Mesendoderm (in vitro differentiated cells): Measurements from ENCODE around the gene ALDH3A1.

Source experiments
- DNase-seq: peaks from one replicate; pipeline ENCODE4 v3.0.0; 2013
- H2AK5ac ChIP-seq: 2 replicates; pipeline ENCODE4 v1.6.1; 2013; ENCODE audit warnings: low read length, inconsistent platforms
- H2BK120ac ChIP-seq: 2 replicates; pipeline ENCODE4 v1.6.1; 2013; ENCODE audit warnings: low read depth, mild to moderate bottlenecking, low read length, moderate library complexity, mixed read lengths
- H2BK15ac ChIP-seq: replicated peaks from 2 replicates; pipeline ENCODE4 v1.6.1; 2013; ENCODE audit warnings: low read depth, mild to moderate bottlenecking, moderate library complexity
- H2BK5ac ChIP-seq: 2 replicates; pipeline ENCODE4 v1.6.1; 2013; ENCODE audit warnings: low read length, inconsistent platforms
- H3K18ac ChIP-seq: 2 replicates; pipeline ENCODE4 v1.6.1; 2013; ENCODE audit warnings: mild to moderate bottlenecking, low read length, mixed read lengths
- H3K23ac ChIP-seq: one replicate; pipeline ENCODE4 v1.6.1; 2013; ENCODE audit warnings: low read length
- H3K27ac ChIP-seq: 2 replicates; pipeline ENCODE4 v1.5.1; 2013; ENCODE audit warnings: low read depth, mild to moderate bottlenecking, inconsistent platforms, low read length, moderate library complexity
- H3K27me3 ChIP-seq: 2 replicates; pipeline ENCODE4 v1.6.1; 2013; ENCODE audit warnings: low read length, control low read depth, mild to moderate bottlenecking, inconsistent platforms; ENCODE audit not compliant: insufficient read depth, poor library complexity
- H3K36me3 ChIP-seq: 2 replicates; pipeline ENCODE4 v1.6.1; 2013; ENCODE audit warnings: low read length, inconsistent platforms; ENCODE audit not compliant: control insufficient read depth, insufficient read depth
- H3K4ac ChIP-seq: one replicate; pipeline ENCODE4 v1.6.1; 2013; ENCODE audit warnings: low read depth, mild to moderate bottlenecking, low read length, moderate library complexity
- H3K4me1 ChIP-seq: 2 replicates; pipeline ENCODE4 v1.6.1; 2013; ENCODE audit warnings: low read depth, low read length, inconsistent platforms; ENCODE audit not compliant: control insufficient read depth
- H3K4me2 ChIP-seq: 2 replicates; pipeline ENCODE4 v1.6.1; 2013; ENCODE audit warnings: low read length
- H3K4me3 ChIP-seq: 2 replicates; pipeline ENCODE4 v1.5.1; 2013; ENCODE audit warnings: mild to moderate bottlenecking, low read length
- H3K56ac ChIP-seq: one replicate; pipeline ENCODE4 v1.6.1; 2013; ENCODE audit warnings: low read length
- H3K79me1 ChIP-seq: 2 replicates; pipeline ENCODE4 v1.6.1; 2013; ENCODE audit warnings: low read length, inconsistent platforms
- H3K79me2 ChIP-seq: 2 replicates; pipeline ENCODE4 v1.6.1; 2013; ENCODE audit warnings: mild to moderate bottlenecking, low read length; ENCODE audit not compliant: control insufficient read depth, insufficient read depth
- H3K9ac ChIP-seq: 2 replicates; pipeline ENCODE4 v1.6.1; 2013; ENCODE audit warnings: low read length, inconsistent platforms
- H4K5ac ChIP-seq: one replicate; pipeline ENCODE4 v1.6.1; 2013; ENCODE audit warnings: low read length
- H4K8ac ChIP-seq: one replicate; pipeline ENCODE4 v1.6.1; 2013; ENCODE audit warnings: low read depth, mild to moderate bottlenecking, control low read depth, low read length, moderate library complexity
- WGBS: extraction: QIAGEN DNeasy Blood & Tissue Kit; methylation state at CpG from one replicate; pipeline ENCODE4 v1.1.7; 2013; ENCODE audit warnings: low lambda C conversion rate, missing lambda C conversion rate; ENCODE audit not compliant: insufficient coverage; ENCODE audit errors: extremely low coverage; 5-methylcytosine and 5-hydroxymethylcytosine counted together

ALDH3A1 gene

DNA sequence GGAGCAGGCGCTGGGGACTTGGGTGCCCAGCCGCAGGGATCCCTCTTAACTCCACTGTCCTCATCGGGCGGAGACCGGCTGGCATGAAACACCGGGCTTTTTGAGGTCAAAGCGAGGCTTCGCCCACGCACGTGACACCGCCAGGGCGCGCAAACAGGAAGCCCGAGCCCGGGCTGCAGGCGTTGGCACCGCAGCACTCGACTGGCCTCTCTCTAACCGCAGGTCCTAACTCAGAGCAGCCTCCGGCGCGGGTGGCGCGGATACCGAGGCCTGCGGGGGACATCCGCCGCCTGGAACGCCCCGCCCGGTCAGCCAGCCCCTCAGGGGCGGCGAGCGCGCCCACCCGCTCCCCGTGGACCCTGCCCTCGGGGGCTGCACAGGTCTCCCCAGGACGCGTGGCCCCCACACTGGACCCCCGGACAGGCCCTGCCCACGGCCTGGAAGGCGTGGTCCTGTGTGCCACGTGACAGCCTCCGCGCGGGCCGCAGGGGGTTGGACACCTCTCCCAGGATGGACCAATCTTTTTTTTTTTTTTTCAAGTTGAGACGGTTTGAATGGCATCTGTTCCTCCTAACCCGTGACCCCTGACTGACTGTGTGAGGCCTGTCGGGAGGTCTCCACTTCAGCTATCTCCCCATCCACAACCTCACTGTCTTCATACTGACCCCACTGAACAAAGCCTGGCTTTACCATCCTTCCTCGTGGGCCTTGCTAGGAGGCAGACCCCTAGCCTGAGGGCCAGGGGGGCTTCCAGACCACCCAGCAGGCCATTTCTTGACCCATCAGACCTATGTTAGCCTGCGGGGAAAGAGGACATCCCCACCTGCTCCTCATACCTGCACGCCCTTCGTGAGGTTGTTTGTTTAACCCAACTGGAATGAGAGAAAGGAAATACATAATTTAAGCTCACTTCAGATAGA lies 23.3 kb downstream of the ALDH3A1 start:
- H2BK120ac ChIP-seq = no peak overlapping the region
- H2AK5ac ChIP-seq = no peak overlapping the region
- no peak overlapping the region for H3K23ac ChIP-seq
- no peaks in the 10 kb centered on the region for H3K79me2 ChIP-seq
- no peaks in the 10 kb centered on the region for H3K79me1 ChIP-seq
- no peak overlapping the region for H3K4me2 ChIP-seq
- no peak overlapping the region for H2BK5ac ChIP-seq
- H3K56ac ChIP-seq = no peak overlapping the region
- no peak overlapping the region for H2BK15ac ChIP-seq
- no CpG with 5 or more reads among the region's 55 CpGs for WGBS
- no peak overlapping the region for H3K4me3 ChIP-seq
- H3K9ac ChIP-seq = no peak overlapping the region
- H3K27ac ChIP-seq = no peak overlapping the region
- no peaks in the 10 kb centered on the region for H3K4me1 ChIP-seq
- H3K36me3 ChIP-seq = no peaks in the 10 kb centered on the region
- H4K5ac ChIP-seq = no peak overlapping the region
- H4K8ac ChIP-seq = no peak overlapping the region
- H3K4ac ChIP-seq = no peak overlapping the region
- H3K27me3 ChIP-seq = no peaks in the 10 kb centered on the region
- DNase-seq = no peak
- H3K18ac ChIP-seq = no peak overlapping the region

DNA sequence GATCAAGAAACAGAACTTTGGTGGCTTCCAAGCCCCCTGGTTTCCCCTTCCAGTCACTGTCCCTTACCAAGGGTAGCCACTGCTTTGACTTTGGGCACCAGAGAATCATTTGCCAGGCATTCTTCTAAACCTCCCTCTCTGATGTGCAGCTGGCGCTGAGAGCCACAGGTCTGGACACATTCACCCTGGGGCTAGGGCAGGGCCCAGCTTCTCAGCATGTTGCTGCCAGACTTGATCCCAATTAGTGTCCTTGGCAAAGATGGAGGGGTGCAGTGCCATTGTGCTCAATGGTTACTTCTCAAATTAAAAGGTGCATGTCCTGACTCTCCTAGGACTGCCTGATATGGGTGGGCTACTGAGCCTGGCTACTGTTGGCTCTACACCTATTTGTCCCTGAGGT lies 24.1 kb downstream of the ALDH3A1 start:
- Histone ChIP-seq H3K9ac (no peak overlapping the region), H2AK5ac (no peak overlapping the region), H3K27me3 (no peaks in the 10 kb centered on the region), H3K79me1 (no peaks in the 10 kb centered on the region), H4K5ac (no peak overlapping the region), H3K18ac (no peak overlapping the region), H3K27ac (no peak overlapping the region), H3K23ac (no peak overlapping the region), H2BK15ac (no peak overlapping the region), H3K4me1 (no peaks in the 10 kb centered on the region), H3K4me3 (no peak overlapping the region), H3K56ac (no peak overlapping the region), H2BK120ac (no peak overlapping the region), H2BK5ac (no peak overlapping the region), H3K4me2 (no peak overlapping the region), H4K8ac (no peak overlapping the region), H3K36me3 (no peaks in the 10 kb centered on the region), H3K79me2 (no peaks in the 10 kb centered on the region), H3K4ac (no peak overlapping the region)
- DNase-seq = no peak
- no CpG with 5 or more reads among the region's 1 CpG for WGBS

DNA sequence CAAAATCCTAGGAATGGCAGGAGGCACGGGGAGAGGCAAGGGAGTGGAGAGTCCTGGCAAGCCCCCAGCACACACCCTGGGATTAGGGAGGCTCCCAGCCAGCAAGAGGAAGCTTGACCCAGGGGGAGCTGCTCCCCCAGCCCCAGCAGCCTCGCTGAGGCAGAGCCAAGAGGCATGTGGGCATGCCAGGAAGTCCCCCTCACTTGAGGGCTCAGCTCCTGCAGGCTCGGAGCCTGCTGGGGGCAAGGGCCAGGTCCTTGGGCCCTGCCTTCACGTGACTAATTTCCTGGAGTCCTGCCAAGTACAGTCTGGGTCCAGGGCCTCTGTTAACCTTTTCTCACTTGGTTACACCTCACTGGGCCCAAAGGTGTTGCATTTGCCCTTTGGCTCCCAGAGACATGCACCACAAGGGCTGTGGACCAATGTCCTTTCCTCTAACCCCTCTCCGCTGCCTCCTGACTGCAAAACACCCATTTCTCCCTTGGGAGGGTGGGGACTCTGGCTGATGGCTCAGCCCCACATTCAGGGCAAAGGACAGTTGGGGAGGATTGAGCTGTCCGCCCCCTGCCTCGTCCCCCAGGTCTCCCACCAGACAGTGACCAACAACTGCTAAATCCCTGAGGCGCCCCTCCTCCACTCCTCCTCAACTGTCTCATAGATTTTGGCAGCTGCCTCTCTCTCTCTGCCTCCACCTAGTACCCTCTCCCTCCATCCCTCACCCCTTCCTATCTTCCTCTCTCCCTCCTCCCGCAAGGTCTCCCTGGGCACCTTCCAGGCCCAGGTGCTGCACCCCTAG lies 27.3 kb downstream of the ALDH3A1 start:
- WGBS = no CpG with 5 or more reads among the region's 9 CpGs
- H3K27ac ChIP-seq = no peak overlapping the region

DNA sequence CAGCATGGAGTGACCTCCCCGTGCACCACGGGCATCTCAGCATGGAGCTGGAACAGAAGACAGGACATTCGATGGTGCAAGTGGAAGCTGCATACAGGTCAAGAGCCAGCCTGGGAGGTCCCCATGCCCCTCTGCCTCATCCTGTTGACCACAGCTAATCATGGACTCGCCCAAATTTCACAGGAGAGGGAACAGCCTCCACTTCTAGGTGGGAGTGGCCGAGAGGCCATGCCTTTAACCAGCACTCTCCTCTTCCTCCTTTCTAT lies 28.0 kb downstream of the ALDH3A1 start:
- H4K8ac ChIP-seq = no peak overlapping the region
- H2AK5ac ChIP-seq = no peak overlapping the region
- WGBS = no CpG with 5 or more reads among the region's 5 CpGs
- no peak overlapping the region for H3K23ac ChIP-seq
- no peak overlapping the region for H3K9ac ChIP-seq
- no peaks in the 10 kb centered on the region for H3K79me2 ChIP-seq
- H3K18ac ChIP-seq = no peak overlapping the region
- DNase-seq = no peak
- no peaks in the 10 kb centered on the region for H3K36me3 ChIP-seq
- no peaks in the 10 kb centered on the region for H3K27me3 ChIP-seq
- H3K4me2 ChIP-seq = no peak overlapping the region
- no peaks in the 10 kb centered on the region for H3K79me1 ChIP-seq
- no peak overlapping the region for H2BK120ac ChIP-seq
- H3K4me3 ChIP-seq = no peak overlapping the region
- H2BK15ac ChIP-seq = no peak overlapping the region
- no peaks in the 10 kb centered on the region for H3K4me1 ChIP-seq
- no peak overlapping the region for H3K56ac ChIP-seq
- H3K4ac ChIP-seq = no peak overlapping the region
- H2BK5ac ChIP-seq = no peak overlapping the region
- no peak overlapping the region for H3K27ac ChIP-seq
- H4K5ac ChIP-seq = no peak overlapping the region

More for the DNA sequence above, 27.3 kb downstream of the ALDH3A1 start:
- H3K79me1 ChIP-seq = no peaks in the 10 kb centered on the region
- H4K5ac ChIP-seq = no peak overlapping the region
- H3K9ac ChIP-seq = no peak overlapping the region
- no peak overlapping the region for H4K8ac ChIP-seq
- H3K4ac ChIP-seq = no peak overlapping the region
- H3K4me2 ChIP-seq = no peak overlapping the region
- no peak for DNase-seq
- no peaks in the 10 kb centered on the region for H3K79me2 ChIP-seq
- no peaks in the 10 kb centered on the region for H3K4me1 ChIP-seq
- H3K36me3 ChIP-seq = no peaks in the 10 kb centered on the region
- no peak overlapping the region for H3K23ac ChIP-seq
- no peak overlapping the region for H2AK5ac ChIP-seq
- H2BK120ac ChIP-seq = no peak overlapping the region
- H3K18ac ChIP-seq = no peak overlapping the region
- H3K4me3 ChIP-seq = no peak overlapping the region
- no peak overlapping the region for H2BK5ac ChIP-seq
- H3K56ac ChIP-seq = peak overlapping the region; percentile 15
- H2BK15ac ChIP-seq = no peak overlapping the region
- H3K27me3 ChIP-seq = no peaks in the 10 kb centered on the region

DNA sequence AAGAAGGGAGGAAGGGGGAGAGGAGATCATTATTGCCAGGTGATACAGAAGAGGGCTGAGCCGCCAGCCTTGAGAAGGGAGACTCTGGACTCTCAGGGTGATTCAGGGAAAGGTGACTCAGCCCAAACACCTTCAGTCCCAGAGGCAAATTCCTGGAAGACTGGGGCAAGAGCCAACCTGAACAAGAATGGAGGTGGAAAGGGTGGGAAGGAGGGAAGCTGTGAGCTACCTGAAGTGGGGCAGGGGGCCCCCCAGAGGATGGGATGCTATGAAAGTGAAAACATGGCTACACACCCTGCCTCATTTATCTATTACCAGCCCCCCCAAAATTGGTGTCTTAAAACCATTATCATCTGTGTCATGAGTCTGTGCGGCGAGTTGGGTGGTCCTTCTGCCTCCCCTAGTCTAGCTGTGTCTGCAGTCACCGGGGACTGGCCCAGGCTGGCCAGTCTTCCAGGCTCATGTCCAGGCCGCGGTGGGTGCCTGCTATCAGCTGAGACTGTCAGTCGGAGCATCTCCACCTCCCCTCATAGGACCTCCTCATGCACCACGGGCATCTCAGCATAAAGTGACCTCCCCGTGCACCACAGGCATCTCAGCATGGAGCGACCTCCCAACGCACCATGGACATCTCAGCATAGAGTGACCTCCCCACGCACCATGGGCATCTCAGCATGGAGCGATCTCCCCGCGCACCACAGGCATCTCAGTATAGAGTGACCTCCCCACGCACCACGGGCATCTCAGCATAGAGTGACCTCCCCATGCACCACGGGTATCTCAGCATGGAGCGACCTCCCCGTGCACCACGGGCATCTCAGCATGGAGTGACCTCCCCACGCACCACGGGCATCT lies 28.5 kb downstream of the ALDH3A1 start:
- Histone ChIP-seq H3K27me3 (no peaks in the 10 kb centered on the region), H3K36me3 (no peaks in the 10 kb centered on the region), H2AK5ac (no peak overlapping the region), H3K4me3 (no peak overlapping the region), H3K27ac (no peak overlapping the region), H3K4me2 (no peak overlapping the region), H2BK15ac (no peak overlapping the region), H3K9ac (no peak overlapping the region), H4K5ac (no peak overlapping the region), H3K18ac (no peak overlapping the region), H3K4ac (no peak overlapping the region), H3K23ac (no peak overlapping the region), H2BK5ac (no peak overlapping the region), H4K8ac (no peak overlapping the region), H3K79me1 (no peaks in the 10 kb centered on the region), H2BK120ac (no peak overlapping the region), H3K4me1 (no peaks in the 10 kb centered on the region), H3K79me2 (no peaks in the 10 kb centered on the region), H3K56ac (no peak overlapping the region)
- WGBS = no CpG with 5 or more reads among the region's 23 CpGs
- DNase-seq = peak; percentile 42
